HepG2 (cell line): Measurements from ENCODE around the gene CNOT10. TPM values are rescaled to one million over a fixed set of nuclear protein-coding genes. Genes with fewer than 3 reads are reported as not detected.

Source experiments
- ATAC-seq: fragments of 200-7000 bp; cut with Tn5 transposase; 3 replicates; pipeline ENCODE4 v1.9.1; 2020; ENCODE audit warnings: mild to moderate bottlenecking, moderate library complexity
- BruUV-seq: library from RNA; stranded (reverse); fragments of 400-500 nt; replicated peaks from 2 replicates; lab custom pipeline; 2021; lab: Mats Ljungman, UMichigan
- CTCF ChIA-PET: fragments of 300-600 bp; formaldehyde crosslinking; extraction: SDS; loops from one replicate; lab custom pipeline; 2021; ENCODE audit warnings: low total read pairs, inconsistent platforms, low intra/inter-chr PET ratio; lab: Yijun Ruan, JAX
- POLR2A ChIA-PET: fragments of 350-600 bp; sonication (Branson Sonifier 250); formaldehyde crosslinking; loops from one replicate; lab custom pipeline; 2020; ENCODE audit warnings: antibody characterized with exemption, inconsistent platforms; lab: Yijun Ruan, JAX
- DNase-seq: peaks from one replicate; pipeline ENCODE4 v3.0.0-alpha.2; 2015; ENCODE audit warnings: low spot score
- FAIRE-seq: peaks from 3 replicates; lab custom pipeline; 2011; peaks lifted over from hg19 to GRCh38; lab: Jason Lieb, UNC
- H2AFZ ChIP-seq: one replicate; pipeline ENCODE4 v1.6.1; 2011; ENCODE audit warnings: low read length, inconsistent platforms
- H3K27ac ChIP-seq: fragments of 300-600 bp; 3 replicates; pipeline ENCODE4 v1.8.0; 2011; ENCODE audit warnings: mixed run types, mild to moderate bottlenecking, mixed read lengths, low read length, inconsistent platforms; ENCODE audit not compliant: insufficient read depth; ENCODE audit errors: extremely low read length
- H3K27me3 ChIP-seq, 2 experiments: fragments of 200-600 bp in 1 of 2; 2 replicates in 1 of 2; 3 replicates in 1 of 2; pipeline versions ENCODE4 v1.6.0 to v1.8.0; 2011; ENCODE audit warnings: low read length in 2 of 2, mild to moderate bottlenecking in 2 of 2, moderate library complexity in 2 of 2, inconsistent platforms in 1 of 2; ENCODE audit not compliant: insufficient read depth in 2 of 2, control insufficient read depth in 1 of 2
- H3K36me3 ChIP-seq, 2 experiments: fragments of 200-600 bp in 1 of 2; replicated peaks in 1 of 2; 2 replicates in 1 of 2; 3 replicates in 1 of 2; pipeline versions ENCODE4 v1.5.1 to v1.8.0; 2011; ENCODE audit warnings: low read length in 2 of 2, inconsistent platforms in 1 of 2; ENCODE audit not compliant: insufficient read depth in 2 of 2, control insufficient read depth in 1 of 2
- H3K4me1 ChIP-seq: 2 replicates; pipeline ENCODE4 v1.5.1; 2012; ENCODE audit warnings: low read length, inconsistent platforms; ENCODE audit not compliant: insufficient read depth
- H3K4me2 ChIP-seq: 2 replicates; pipeline ENCODE4 v1.6.0; 2011; ENCODE audit warnings: low read depth, low read length, inconsistent platforms
- H3K4me3 ChIP-seq, 3 experiments: fragments of 200-600 bp in 1 of 3; sonication (generic), shearing (Covaris generic) in 1 of 3; replicated peaks in 1 of 3; 2 replicates each; pipeline ENCODE4 v1.5.1; 2011 to 2016; ENCODE audit warnings: low read length in 3 of 3, inconsistent platforms in 2 of 3, low read depth in 2 of 3, mild to moderate bottlenecking in 2 of 3, control low read depth in 1 of 3, mixed read lengths in 1 of 3; ENCODE audit not compliant: insufficient read depth in 1 of 3
- H3K79me2 ChIP-seq: one replicate; pipeline ENCODE4 v1.6.1; 2011; ENCODE audit warnings: low read length, inconsistent platforms; ENCODE audit not compliant: insufficient read depth
- H3K9ac ChIP-seq: 2 replicates; pipeline ENCODE4 v1.6.0; 2011; ENCODE audit warnings: mild to moderate bottlenecking, low read depth, low read length, inconsistent platforms; ENCODE audit not compliant: insufficient read depth
- H3K9me3 ChIP-seq: 2 replicates; pipeline ENCODE4 v1.5.1; 2012; ENCODE audit warnings: mild to moderate bottlenecking, low read length
- H4K20me1 ChIP-seq: 2 replicates; pipeline ENCODE4 v1.6.0; 2011; ENCODE audit warnings: inconsistent platforms, mild to moderate bottlenecking, low read length, moderate library complexity; ENCODE audit not compliant: insufficient read depth
- ASH2L ChIP-seq: fragments of 300-600, 200-600 bp; sonication (generic); IDR thresholded peaks from 2 replicates; pipeline ENCODE4 v1.7.0; 2017; ENCODE audit warnings: low read depth, mild to moderate bottlenecking, moderate library complexity, mixed read lengths, low read length; ENCODE audit not compliant: insufficient read length
- DZIP1 ChIP-seq: sonication (generic); formaldehyde crosslinking; IDR thresholded peaks from 2 replicates; pipeline ENCODE4 v1.5.0; 2020; ENCODE audit warnings: mild to moderate bottlenecking, missing genetic modification reagents
- EEA1 ChIP-seq: sonication (generic); formaldehyde crosslinking; IDR thresholded peaks from 2 replicates; pipeline ENCODE4 v1.5.1; 2020; ENCODE audit warnings: mild to moderate bottlenecking, missing genetic modification reagents, borderline replicate concordance
- KIAA2018 ChIP-seq: sonication (generic); formaldehyde crosslinking; IDR thresholded peaks from 2 replicates; pipeline ENCODE4 v1.5.0; 2020; ENCODE audit warnings: mild to moderate bottlenecking, missing genetic modification reagents, borderline replicate concordance
- PHF8 ChIP-seq: sonication (generic); formaldehyde crosslinking; IDR thresholded peaks from 2 replicates; pipeline ENCODE4 v1.5.0; 2020; ENCODE audit warnings: missing genetic modification reagents
- SP2 ChIP-seq: sonication (generic); formaldehyde crosslinking; IDR thresholded peaks from 2 replicates; pipeline ENCODE4 v1.5.1; 2020; ENCODE audit warnings: mild to moderate bottlenecking, missing genetic modification reagents
- ZFP36L1 ChIP-seq: sonication (generic); formaldehyde crosslinking; IDR thresholded peaks from 2 replicates; pipeline ENCODE4 v1.8.0; 2022; ENCODE audit warnings: mild to moderate bottlenecking, missing genetic modification reagents, moderate library complexity
- ZNF3 ChIP-seq: IDR thresholded peaks from 2 replicates; pipeline ENCODE4 v1.7.0; 2017; ENCODE audit warnings: inconsistent platforms
- ZNF564 ChIP-seq: sonication (generic); formaldehyde crosslinking; IDR thresholded peaks from 2 replicates; pipeline ENCODE4 v1.8.1; 2023; ENCODE audit warnings: mild to moderate bottlenecking, missing genetic modification reagents
- ZNF703 ChIP-seq: sonication (generic); formaldehyde crosslinking; IDR thresholded peaks from 2 replicates; pipeline ENCODE4 v1.5.1; 2020; ENCODE audit warnings: missing genetic modification reagents, mild to moderate bottlenecking, moderate library complexity, borderline replicate concordance
- ZSCAN20 ChIP-seq: sonication (generic); formaldehyde crosslinking; IDR thresholded peaks from 2 replicates; pipeline ENCODE4 v1.4.0; 2020; ENCODE audit warnings: missing genetic modification reagents, mild to moderate bottlenecking, borderline replicate concordance
- ZSCAN21 ChIP-seq: sonication (generic); formaldehyde crosslinking; IDR thresholded peaks from 2 replicates; pipeline ENCODE4 v1.8.0; 2022; ENCODE audit warnings: mild to moderate bottlenecking, missing genetic modification reagents, moderate library complexity, borderline replicate concordance
- WGBS: methylation state at CpG from one replicate; pipeline ENCODE4 v1.1.6; 2017; ENCODE audit warnings: low lambda C conversion rate; 5-methylcytosine and 5-hydroxymethylcytosine counted together
- in situ Hi-C: cut with HindIII; loops from 2 replicates; pipeline ENCODE4 v1.10.0; 2017; ENCODE audit warnings: low pct_unique_long_range_greater_than_20kb; ENCODE audit not compliant: extremely low pct_ligation_motif_present
- intact Hi-C: fragments of 100-400 bp; cut with micrococcal nuclease; formaldehyde crosslinking; loops from one replicate; pipeline ENCODE4 v1.10.0; 2022; ENCODE audit not compliant: unreplicated experiment
- polyA plus RNA-seq, 8 experiments: library from polyadenylated mRNA; depleted of rRNA in 3 of 8; stranded (reverse) in 7 of 8; unstranded in 1 of 8; fragments of >200 nt; fragmentation: Illumina TruSeq in 4 of 8; extraction: Trizol in 4 of 8; gene quantifications; 2 replicates each; pipeline versions ENCODE4 v1.2.1 to v1.2.3, GENCODE V29; 2011 to 2016; ENCODE audit warnings: low read depth in 4 of 8, missing spikeins in 1 of 8, mixed read lengths in 1 of 8; ENCODE audit not compliant: insufficient read depth in 1 of 8
- total RNA-seq, 5 experiments: library from RNA; depleted of rRNA; stranded (reverse); fragments of >200 nt; fragmentation: Illumina TruSeq; extraction: Trizol; gene quantifications; 2 replicates each; pipeline ENCODE4 v1.2.3, GENCODE V29; 2016; ENCODE audit warnings: low read depth in 1 of 5

The CNOT10 gene
- total and polyA plus RNA-seq, 2 of the 13 experiments (the other 11 are each of a cell fraction or from before 2014, with no cell fraction given), result 21.2 to 34.1 TPM

- no peak for TF ChIP-seq DZIP1 (CRISPR knock-in tag)
- TF ChIP-seq SP2, result no peak
Observed at GRCh38 chr3:32719335-32719734, 34.3 kb downstream of the CNOT10 start (continued).

- Histone ChIP-seq H2AFZ (no peak overlapping the region), H3K9ac (no peak overlapping the region), H3K4me3 (no peak overlapping the region), H3K27me3 (no peaks in the 10 kb centered on the region), H3K36me3 (peaks cover 3 to 23% of the 10 kb centered on the region in 2 experiments; a peak in 4 of 5 replicates), H3K9me3 (no peaks in the 10 kb centered on the region), H3K4me1 (no peaks in the 10 kb centered on the region), H3K4me2 (no peak overlapping the region), H3K27ac (no peak overlapping the region), H3K79me2 (no peaks in the 10 kb centered on the region), H4K20me1 (no peaks in the 10 kb centered on the region)
- DNase-seq, result no peak
- in situ Hi-C loops (no loop called here), intact Hi-C loops (no loop called here)
- ChIA-PET POLR2A (no interaction called here), CTCF (no interaction called here)
- no TSS peak for BruUV-seq
- FAIRE-seq, result no peak
- ATAC-seq, result no peak
- 96% methylated on average over 5 of the region's 5 CpGs for WGBS
- TF ChIP-seq ZNF703 (no peak), ZNF564 (CRISPR knock-in tag) (no peak), PHF8 (CRISPR knock-in tag) (no peak), ZSCAN20 (CRISPR knock-in tag) (no peak), ZSCAN21 (CRISPR knock-in tag) (no peak), KIAA2018 (no peak), ASH2L (no peak), ZFP36L1 (no peak), ZNF3 (no peak), EEA1 (no peak)
Observed at GRCh38 chr3:32719931-32720330, 34.9 kb downstream of the CNOT10 start.
